ENCODE measurements around the gene DNAH12. TPM values are rescaled to one million over a fixed set of nuclear protein-coding genes. Genes with fewer than 3 reads are reported as not detected.
A peak's percentile ranks its signal among the peaks of the same experiment; 100 is the strongest.

The DNAH12 gene
- total and polyA plus RNA-seq, 2 donors (not counting 1 experiment from before 2014, with no cell fraction given): 0.12 to 0.17 TPM

- peak in 1 of 2 donors; percentile 65 for DNase-seq (ENCODE audit: low read depth in 2 of 2)
- TF ChIP-seq EZH2 (IDR thresholded peaks at IDR 0.05; ENCODE audit: low read length, missing control alignments) (no peak), CTCF (conservative IDR thresholded peaks at IDR 0.05 in 1 of 2, IDR thresholded peaks at IDR 0.05 in 1 of 2; ENCODE audit: low read depth in 1 of 2, low read length in 2 of 2) (no peak)
- Histone ChIP-seq H3K9ac (ENCODE audit: insufficient read depth, low read length) (no peak overlapping the region), H3K27me3 (ENCODE audit: control insufficient read depth, insufficient read depth, low read length) (no peaks in the 10 kb centered on the region), H3K27ac (ENCODE audit: insufficient read depth, low read length) (no peak overlapping the region), H3K4me1 (ENCODE audit: control insufficient read depth, extremely low read depth, insufficient read depth, low read length) (no peaks in the 10 kb centered on the region), H3K36me3 (ENCODE audit: control insufficient read depth, insufficient read depth, low read length) (no peaks in the 10 kb centered on the region), H3K4me3 (replicated peaks in 1 of 4; ENCODE audit: control extremely low read depth in 1 of 4, insufficient read depth in 1 of 4, low read depth in 3 of 4, low read length in 4 of 4) (no peak overlapping the region), H4K20me1 (ENCODE audit: control insufficient read depth, extremely low read depth, insufficient read depth, low read length) (no peaks in the 10 kb centered on the region), H3K79me2 (ENCODE audit: control insufficient read depth, insufficient read depth, low read length) (no peaks in the 10 kb centered on the region), H2AFZ (ENCODE audit: low read length) (no peak overlapping the region), H3K4me2 (ENCODE audit: extremely low read depth, insufficient read depth, low read length) (no peak overlapping the region), H3K9me3 (ENCODE audit: control insufficient read depth, insufficient read depth, low read depth, low read length) (no peaks in the 10 kb centered on the region)
These were observed 262.4 kb downstream of the DNAH12 start for GRCh38 chr3:57281715-57282114.

GRCh38 chr3:57279685-57280084, 264.5 kb downstream of the DNAH12 start:
- TF ChIP-seq CTCF (conservative IDR thresholded peaks at IDR 0.05 in 1 of 2, IDR thresholded peaks at IDR 0.05 in 1 of 2; ENCODE audit: low read depth in 1 of 2, low read length in 2 of 2): no peak
- TF ChIP-seq EZH2 (IDR thresholded peaks at IDR 0.05; ENCODE audit: low read length, missing control alignments): no peak
- H3K4me3 ChIP-seq (replicated peaks in 1 of 4; ENCODE audit: control extremely low read depth in 1 of 4, insufficient read depth in 1 of 4, low read depth in 3 of 4, low read length in 4 of 4): no peak overlapping the region

DNA sequence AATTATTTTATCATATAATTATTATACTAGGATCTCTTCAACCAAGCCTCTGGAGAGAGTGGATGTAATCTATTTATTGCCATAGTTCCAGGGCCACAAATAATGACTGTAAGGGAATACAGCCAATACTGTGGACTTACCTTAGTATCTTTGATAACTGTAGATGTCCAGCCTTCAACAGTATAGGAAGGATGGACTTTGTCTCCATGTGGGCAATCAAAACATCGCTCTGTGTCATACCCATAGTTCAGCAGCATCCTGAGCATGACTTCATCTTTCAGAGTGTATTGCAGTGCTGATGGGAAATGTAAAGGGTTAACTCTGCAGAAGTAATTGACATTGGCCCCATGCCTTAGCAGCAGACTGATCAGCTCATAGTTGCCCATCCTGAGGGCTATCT, 265.9 kb downstream of the DNAH12 start:
- Histone ChIP-seq H3K9ac (ENCODE audit: insufficient read depth, low read length) (no peak overlapping the region), H3K79me2 (ENCODE audit: control insufficient read depth, insufficient read depth, low read length) (no peaks in the 10 kb centered on the region), H4K20me1 (ENCODE audit: control insufficient read depth, extremely low read depth, insufficient read depth, low read length) (no peaks in the 10 kb centered on the region), H3K4me1 (ENCODE audit: control insufficient read depth, extremely low read depth, insufficient read depth, low read length) (no peaks in the 10 kb centered on the region), H3K9me3 (ENCODE audit: control insufficient read depth, insufficient read depth, low read depth, low read length) (no peaks in the 10 kb centered on the region), H3K27me3 (ENCODE audit: control insufficient read depth, insufficient read depth, low read length) (no peaks in the 10 kb centered on the region), H3K27ac (ENCODE audit: insufficient read depth, low read length) (no peak overlapping the region), H3K4me2 (ENCODE audit: extremely low read depth, insufficient read depth, low read length) (no peak overlapping the region), H3K4me3 (replicated peaks in 1 of 4; ENCODE audit: control extremely low read depth in 1 of 4, insufficient read depth in 1 of 4, low read depth in 3 of 4, low read length in 4 of 4) (no peak overlapping the region), H3K36me3 (ENCODE audit: control insufficient read depth, insufficient read depth, low read length) (no peaks in the 10 kb centered on the region), H2AFZ (ENCODE audit: low read length) (no peak overlapping the region)
- no peak for TF ChIP-seq EZH2 (IDR thresholded peaks at IDR 0.05; ENCODE audit: low read length, missing control alignments)
- TF ChIP-seq CTCF (conservative IDR thresholded peaks at IDR 0.05 in 1 of 2, IDR thresholded peaks at IDR 0.05 in 1 of 2; ENCODE audit: low read depth in 1 of 2, low read length in 2 of 2): no peak
- no peak for DNase-seq (ENCODE audit: low read depth in 2 of 2)

More at GRCh38 chr3:57279685-57280084, 264.5 kb downstream of the DNAH12 start:
- H3K79me2 ChIP-seq (ENCODE audit: control insufficient read depth, insufficient read depth, low read length): no peaks in the 10 kb centered on the region
- DNase-seq (ENCODE audit: low read depth in 2 of 2): no peak
- H3K4me2 ChIP-seq (ENCODE audit: extremely low read depth, insufficient read depth, low read length): no peak overlapping the region
- H3K9me3 ChIP-seq (ENCODE audit: control insufficient read depth, insufficient read depth, low read depth, low read length): no peaks in the 10 kb centered on the region
- H3K4me1 ChIP-seq (ENCODE audit: control insufficient read depth, extremely low read depth, insufficient read depth, low read length): no peaks in the 10 kb centered on the region
- H4K20me1 ChIP-seq (ENCODE audit: control insufficient read depth, extremely low read depth, insufficient read depth, low read length): no peaks in the 10 kb centered on the region
- no peak overlapping the region for H3K27ac ChIP-seq (ENCODE audit: insufficient read depth, low read length)
- H3K9ac ChIP-seq (ENCODE audit: insufficient read depth, low read length): no peak overlapping the region
- no peaks in the 10 kb centered on the region for H3K27me3 ChIP-seq (ENCODE audit: control insufficient read depth, insufficient read depth, low read length)
- H2AFZ ChIP-seq (ENCODE audit: low read length): no peak overlapping the region
- H3K36me3 ChIP-seq (ENCODE audit: control insufficient read depth, insufficient read depth, low read length): no peaks in the 10 kb centered on the region

Data from fibroblast of lung (primary cell).